MM.1S (cell line): Measurements from ENCODE around the gene ATXN1.

ENCODE experiments used
- DNase-seq: peaks from one replicate; pipeline ENCODE4 v3.0.0-alpha.2; 2015
- H2AFZ ChIP-seq: fragments of 300-600 bp; sonication (generic); 2 replicates; pipeline ENCODE4 v1.6.0; 2016; ENCODE audit warnings: antibody characterized with exemption, low read length
- H3F3A ChIP-seq: fragments of 300-600 bp; sonication (generic); 2 replicates; pipeline ENCODE4 v1.6.1; 2016; ENCODE audit warnings: mild to moderate bottlenecking, antibody characterized with exemption, low read length, moderate library complexity, mixed read lengths; ENCODE audit not compliant: insufficient read depth
- H3K27ac ChIP-seq: fragments of 300-600 bp; sonication (generic); 2 replicates; pipeline ENCODE4 v1.5.1; 2016; ENCODE audit warnings: mild to moderate bottlenecking, low read length
- H3K27me3 ChIP-seq: fragments of 300-600 bp; sonication (generic); replicated peaks from 2 replicates; pipeline ENCODE4 v1.6.0; 2016; ENCODE audit warnings: low read length; ENCODE audit not compliant: insufficient read depth
- H3K36me3 ChIP-seq: fragments of 300-600 bp; sonication (generic); replicated peaks from 2 replicates; pipeline ENCODE4 v1.6.1; 2016; ENCODE audit warnings: mild to moderate bottlenecking, low read length, mixed read lengths; ENCODE audit not compliant: insufficient read depth
- H3K4me1 ChIP-seq: fragments of 300-600 bp; sonication (generic); 2 replicates; pipeline ENCODE4 v1.6.1; 2016; ENCODE audit warnings: low read length, mixed read lengths
- H3K4me2 ChIP-seq: fragments of 300-600 bp; sonication (generic); 2 replicates; pipeline ENCODE4 v1.6.0; 2016; ENCODE audit warnings: low read depth, low read length
- H3K4me3 ChIP-seq: fragments of 300-600 bp; sonication (generic); 2 replicates; pipeline ENCODE4 v1.5.1; 2016; ENCODE audit warnings: low read length, mixed read lengths
- H3K79me2 ChIP-seq: fragments of 300-600 bp; sonication (generic); 2 replicates; pipeline ENCODE4 v1.6.1; 2016; ENCODE audit warnings: mixed run types, low read length, mixed read lengths
- H3K9ac ChIP-seq: fragments of 300-600 bp; sonication (generic); 2 replicates; pipeline ENCODE4 v1.6.1; 2016; ENCODE audit warnings: low read length, mixed read lengths
- H3K9me2 ChIP-seq: fragments of 300-600 bp; sonication (generic); replicated peaks from 2 replicates; pipeline ENCODE4 v1.6.1; 2016; ENCODE audit warnings: mild to moderate bottlenecking, low read length, mixed read lengths; ENCODE audit not compliant: insufficient read depth
- H3K9me3 ChIP-seq: fragments of 300-600 bp; sonication (generic); replicated peaks from 2 replicates; pipeline ENCODE4 v1.6.1; 2016; ENCODE audit warnings: mild to moderate bottlenecking, low read length, mixed read lengths; ENCODE audit not compliant: insufficient read depth
- H4K20me1 ChIP-seq: fragments of 300-600 bp; sonication (generic); 2 replicates; pipeline ENCODE4 v1.6.1; 2016; ENCODE audit warnings: mild to moderate bottlenecking, low read length, moderate library complexity, mixed read lengths; ENCODE audit not compliant: insufficient read depth
- EZH2 ChIP-seq: fragments of 300-600 bp; sonication (generic); optimal IDR thresholded peaks from 2 replicates; pipeline ENCODE3; 2017; ENCODE audit warnings: low read depth, mild to moderate bottlenecking, antibody characterized with exemption, low read length, mixed read lengths
- EZH2phosphoT487 ChIP-seq: fragments of 300-600 bp; sonication (generic); IDR thresholded peaks from 2 replicates; pipeline ENCODE4 v1.6.1; 2018; ENCODE audit warnings: antibody characterized with exemption, low read length
- TF ChIP-seq, protein P1 (sequence below): fragments of 300-600 bp; sonication (generic); IDR thresholded peaks from 2 replicates; pipeline ENCODE4 v1.5.1; 2016; ENCODE audit warnings: antibody characterized with exemption, low read length, mixed read lengths

ATXN1 gene

DNA sequence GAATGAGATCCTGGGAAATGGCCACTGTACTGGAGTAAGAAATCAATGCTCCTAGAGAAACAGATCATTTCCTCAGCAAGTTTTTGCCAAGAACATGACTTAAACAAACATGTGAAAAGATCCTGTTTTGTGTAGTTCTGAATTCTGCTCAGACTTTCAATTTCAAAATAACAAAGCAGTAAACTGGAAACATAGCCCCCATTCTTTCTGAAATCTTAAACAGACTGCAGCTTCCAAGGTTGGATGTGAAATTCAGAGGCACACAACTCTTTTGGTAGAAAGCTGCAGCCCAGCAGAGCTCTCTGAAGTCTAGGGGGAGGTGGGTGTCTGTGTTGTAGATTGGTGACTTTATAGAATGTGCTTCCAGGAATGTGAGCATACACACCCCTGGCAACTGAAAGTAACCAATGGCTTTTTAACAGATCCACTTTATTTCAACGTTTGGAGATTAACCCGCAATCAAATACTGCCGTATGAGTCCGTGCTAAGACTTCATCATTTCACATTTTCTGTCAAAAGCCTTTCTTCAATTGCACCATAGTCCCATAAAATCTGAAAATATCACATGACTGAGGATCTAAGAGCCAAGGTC lies 86.4 kb downstream of the ATXN1 start:
- no peaks in the 10 kb centered on the region for H3K36me3 ChIP-seq
- H4K20me1 ChIP-seq: no peaks in the 10 kb centered on the region
- H3K9me3 ChIP-seq: no peaks in the 10 kb centered on the region
- TF ChIP-seq, protein P1, sequence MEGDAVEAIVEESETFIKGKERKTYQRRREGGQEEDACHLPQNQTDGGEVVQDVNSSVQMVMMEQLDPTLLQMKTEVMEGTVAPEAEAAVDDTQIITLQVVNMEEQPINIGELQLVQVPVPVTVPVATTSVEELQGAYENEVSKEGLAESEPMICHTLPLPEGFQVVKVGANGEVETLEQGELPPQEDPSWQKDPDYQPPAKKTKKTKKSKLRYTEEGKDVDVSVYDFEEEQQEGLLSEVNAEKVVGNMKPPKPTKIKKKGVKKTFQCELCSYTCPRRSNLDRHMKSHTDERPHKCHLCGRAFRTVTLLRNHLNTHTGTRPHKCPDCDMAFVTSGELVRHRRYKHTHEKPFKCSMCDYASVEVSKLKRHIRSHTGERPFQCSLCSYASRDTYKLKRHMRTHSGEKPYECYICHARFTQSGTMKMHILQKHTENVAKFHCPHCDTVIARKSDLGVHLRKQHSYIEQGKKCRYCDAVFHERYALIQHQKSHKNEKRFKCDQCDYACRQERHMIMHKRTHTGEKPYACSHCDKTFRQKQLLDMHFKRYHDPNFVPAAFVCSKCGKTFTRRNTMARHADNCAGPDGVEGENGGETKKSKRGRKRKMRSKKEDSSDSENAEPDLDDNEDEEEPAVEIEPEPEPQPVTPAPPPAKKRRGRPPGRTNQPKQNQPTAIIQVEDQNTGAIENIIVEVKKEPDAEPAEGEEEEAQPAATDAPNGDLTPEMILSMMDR: no peak
- H3F3A ChIP-seq: 0 out of 2 replicates have a peak, but pooled peaks cover 3% of the 10 kb centered on the region
- H2AFZ ChIP-seq: no peak overlapping the region
- no peaks in the 10 kb centered on the region for H3K27me3 ChIP-seq
- H3K9ac ChIP-seq: no peak overlapping the region
- DNase-seq: no peak
- H3K4me2 ChIP-seq: no peak overlapping the region
- peaks cover 16% of the 10 kb centered on the region for H3K4me1 ChIP-seq
- H3K79me2 ChIP-seq: peaks cover 5% of the 10 kb centered on the region; the same call in 1 of the 2 replicates
- no peak overlapping the region for H3K4me3 ChIP-seq
- no peaks in the 10 kb centered on the region for H3K9me2 ChIP-seq
- H3K27ac ChIP-seq: no peak overlapping the region

DNA sequence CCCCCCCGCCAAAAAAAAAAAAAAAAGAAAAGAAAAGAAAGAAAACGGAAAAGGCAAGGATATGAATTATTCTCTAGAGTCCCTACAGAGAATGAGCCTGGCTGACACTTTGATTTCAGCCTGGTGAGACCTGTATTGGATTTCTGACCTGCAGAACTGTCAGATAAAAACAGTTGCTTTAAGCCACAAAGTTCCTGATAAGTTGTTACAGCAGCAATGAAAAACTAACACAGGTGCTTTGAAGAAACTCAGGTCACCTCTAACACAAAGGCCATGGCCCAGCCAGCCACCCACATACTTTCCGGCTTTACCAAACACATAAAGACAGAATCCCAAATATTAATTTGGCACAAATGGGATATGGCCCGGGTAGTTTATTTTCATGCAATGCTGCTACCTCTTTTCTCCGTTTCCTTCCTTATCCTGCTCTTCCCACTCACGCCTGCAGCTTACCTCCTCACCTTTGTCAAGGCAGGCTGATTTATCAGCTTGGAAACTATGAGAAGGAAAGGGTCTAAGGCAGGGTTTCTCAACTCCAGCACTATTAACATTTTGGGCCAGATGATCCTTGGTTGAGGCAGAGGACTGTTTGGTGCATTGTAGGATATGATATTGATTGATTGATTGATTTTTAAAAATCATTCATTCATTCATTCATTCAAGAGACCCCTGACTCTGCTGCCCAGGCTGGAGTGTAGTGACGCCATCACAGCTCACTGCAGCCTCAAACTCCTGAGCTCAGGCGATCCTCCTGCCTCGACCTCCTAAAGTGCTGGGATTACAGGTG lies 88.1 kb downstream of the ATXN1 start:
- Histone ChIP-seq H3K79me2 (peaks cover 10% of the 10 kb centered on the region; the same call in 1 of the 2 replicates), H2AFZ (no peak overlapping the region), H3K9ac (no peak overlapping the region), H3K27ac (no peak overlapping the region), H3K4me3 (no peak overlapping the region), H3K9me2 (no peaks in the 10 kb centered on the region), H3K9me3 (no peaks in the 10 kb centered on the region), H3K36me3 (no peaks in the 10 kb centered on the region), H3K27me3 (no peaks in the 10 kb centered on the region), H3K4me1 (peaks cover 30% of the 10 kb centered on the region), H3K4me2 (no peak overlapping the region), H3F3A (0 out of 2 replicates have a peak, but pooled peaks cover 3% of the 10 kb centered on the region), H4K20me1 (no peaks in the 10 kb centered on the region)
- no peak for DNase-seq
- no peak for TF ChIP-seq EZH2
- TF ChIP-seq, protein P1: no peak
- TF ChIP-seq EZH2phosphoT487: no peak

DNA sequence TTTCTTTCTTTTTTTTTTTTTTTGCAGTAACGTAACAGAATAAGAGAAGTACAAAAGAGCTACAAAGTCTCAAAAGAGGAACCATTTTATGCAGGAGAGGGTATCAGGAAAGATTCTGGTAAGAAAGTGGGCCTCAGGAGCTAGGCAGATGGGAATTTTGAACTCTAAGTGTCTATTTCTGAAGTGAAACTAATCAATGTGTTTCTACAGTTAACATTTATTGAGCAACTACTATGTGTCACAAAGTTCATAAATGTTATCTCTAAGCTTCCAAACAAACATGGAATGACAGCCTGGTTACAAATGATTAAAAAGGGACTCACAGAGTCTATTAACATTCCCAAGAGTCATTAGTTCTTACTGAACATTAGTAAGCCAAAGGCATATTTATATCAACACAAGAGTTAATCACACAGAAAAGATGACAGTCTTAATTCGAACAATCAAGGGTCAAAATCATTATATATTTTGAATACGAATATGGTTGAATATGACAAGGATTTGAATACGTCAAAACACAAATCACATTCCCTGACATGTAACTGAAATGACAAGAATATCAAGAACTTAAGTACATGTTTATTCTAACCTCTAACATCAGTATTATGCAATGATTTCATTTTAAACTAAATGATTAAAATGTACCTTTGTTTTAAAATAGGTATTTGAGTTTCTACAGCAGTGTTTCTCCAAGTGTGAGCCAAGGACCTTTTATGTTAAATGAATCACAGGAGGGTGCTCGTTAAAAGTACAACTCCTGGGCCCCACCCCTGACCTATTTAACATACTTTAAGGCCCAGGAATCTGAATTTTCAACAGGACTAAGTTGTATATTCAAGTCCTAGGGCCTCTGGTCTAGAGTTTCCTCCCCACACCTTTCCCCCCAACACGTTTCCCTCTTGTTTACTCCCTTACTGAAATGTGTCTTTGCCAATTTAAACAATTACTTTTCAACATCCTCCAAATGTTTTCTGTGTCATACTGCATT lies 89.7 kb downstream of the ATXN1 start:
- Histone ChIP-seq H3K4me3 (no peak overlapping the region), H3K4me2 (no peak overlapping the region; the same call in 1 of the 2 replicates)
- no peak for DNase-seq

More for the DNA sequence above, 89.7 kb downstream of the ATXN1 start:
- H3K9ac ChIP-seq: no peak overlapping the region
- H2AFZ ChIP-seq: no peak overlapping the region
- H3K79me2 ChIP-seq: peaks cover 10% of the 10 kb centered on the region; the same call in 1 of the 2 replicates
- H4K20me1 ChIP-seq: no peaks in the 10 kb centered on the region
- H3K27me3 ChIP-seq: no peaks in the 10 kb centered on the region
- H3K36me3 ChIP-seq: no peaks in the 10 kb centered on the region
- 0 out of 2 replicates have a peak, but pooled peaks cover 3% of the 10 kb centered on the region for H3F3A ChIP-seq
- no peak overlapping the region for H3K27ac ChIP-seq
- H3K9me3 ChIP-seq: no peaks in the 10 kb centered on the region
- TF ChIP-seq, protein P1: no peak
- TF ChIP-seq EZH2phosphoT487 (no peak), EZH2 (no peak)
- no peaks in the 10 kb centered on the region for H3K9me2 ChIP-seq
- peaks cover 31% of the 10 kb centered on the region for H3K4me1 ChIP-seq
